ENCODE measurements around the gene DENND4B. TPM values are rescaled to one million over a fixed set of nuclear protein-coding genes. Genes with fewer than 3 reads are reported as not detected.
A peak's percentile ranks its signal among the peaks of the same experiment; 100 is the strongest.

Gene DENND4B
- total and polyA plus RNA-seq, 9 of the 15 experiments (the other 6 are each of a cell fraction or from before 2014, with no cell fraction given) = 9.5 to 80.5 (median 23.1) TPM

- TF ChIP-seq REST (IDR thresholded peaks at IDR 0.05; ENCODE audit: borderline replicate concordance) (no peak), REST (CRISPR knock-in tag; IDR thresholded peaks at IDR 0.05; ENCODE audit: low read depth) (peak; percentile 63; the same call in 1 of the 2 replicates), GMEB1 (CRISPR knock-in tag; IDR thresholded peaks at IDR 0.05) (peak; percentile 62; the same call in 1 of the 2 replicates), JUN (IDR thresholded peaks at IDR 0.05; ENCODE audit: borderline replicate concordance, low read depth, low read length) (peak; percentile 54; the same call in 1 of the 2 replicates), JUN (CRISPR knock-in tag; IDR thresholded peaks at IDR 0.05; ENCODE audit: borderline replicate concordance) (no peak; the same call in 1 of the 2 replicates), MEF2D (tag; conservative IDR thresholded peaks at IDR 0.05; ENCODE audit: low read depth) (0 out of 2 replicates have a peak, but pooled peaks have one; percentile 40), POLR2H (tag; IDR thresholded peaks at IDR 0.05; ENCODE audit: low read depth) (peak; percentile 68), SRSF3 (IDR thresholded peaks at IDR 0.05; ENCODE audit: insufficient read depth, low read length) (no peak), ELF2 (CRISPR knock-in tag; IDR thresholded peaks at IDR 0.05) (peak; percentile 95), MAFF (IDR thresholded peaks at IDR 0.05; ENCODE audit: low read length) (0 out of 2 replicates have a peak, but pooled peaks have one; percentile 8)
- TF ChIP-seq, protein P1, sequence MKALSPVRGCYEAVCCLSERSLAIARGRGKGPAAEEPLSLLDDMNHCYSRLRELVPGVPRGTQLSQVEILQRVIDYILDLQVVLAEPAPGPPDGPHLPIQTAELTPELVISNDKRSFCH (CRISPR knock-in tag; IDR thresholded peaks at IDR 0.05) = no peak
- TF ChIP-seq, protein P1 (tag; IDR thresholded peaks at IDR 0.05) = peak; percentile 71
Observed at GRCh38 chr1:153958111-153958960, 11.8 kb upstream of the DENND4B start, which contains the start of gene CRTC2 (continued).

Data from K562 (cell line).